ENCODE measurements around the gene PUM1. TPM values are rescaled to one million over a fixed set of nuclear protein-coding genes. Genes with fewer than 3 reads are reported as not detected.
A peak's percentile ranks its signal among the peaks of the same experiment; 100 is the strongest.

PUM1 gene
- total and polyA plus RNA-seq, 2 of the 4 experiments (the other 2 are of a cell fraction), result 75.4 to 137 TPM

GRCh38 chr1:30890502-30891226 is 174.9 kb downstream of the PUM1 start:
- Histone ChIP-seq H3K9ac (ENCODE audit: low read depth, low read length) (no peak overlapping the region), H2BK5ac (ENCODE audit: low read depth, low read length, poor library complexity, severe bottlenecking) (no peak overlapping the region), H4K91ac (ENCODE audit: insufficient read depth, low read depth, low read length) (no peak overlapping the region), H2AK9ac (replicated peaks; ENCODE audit: low read depth, low read length, poor library complexity) (no peak overlapping the region), H4K20me1 (ENCODE audit: insufficient read depth, low read length) (peaks cover 86% of the 10 kb centered on the region), H3K27ac (ENCODE audit: insufficient read depth, low read length) (no peak overlapping the region), H3K14ac (replicated peaks; ENCODE audit: low read depth, low read length) (no peak overlapping the region), H3K4ac (ENCODE audit: low read depth, low read length) (no peak overlapping the region), H3K27me3 (ENCODE audit: control insufficient read depth, insufficient read depth, low read length) (no peaks in the 10 kb centered on the region), H3K36me3 (ENCODE audit: control insufficient read depth, insufficient read depth, low read length) (no peaks in the 10 kb centered on the region; the same call in 1 of the 2 replicates), H3K4me1 (ENCODE audit: control insufficient read depth, insufficient read depth, low read length) (peaks cover 53% of the 10 kb centered on the region), H4K5ac (ENCODE audit: low read depth, low read length) (no peak overlapping the region), H4K8ac (ENCODE audit: low read depth in 2 of 2, low read length in 2 of 2) (no peak overlapping the region), H2BK20ac (ENCODE audit: low read depth, low read length) (no peak overlapping the region), H3K9me1 (ENCODE audit: insufficient read depth, low read length) (peaks cover 48% of the 10 kb centered on the region), H2BK15ac (ENCODE audit: low read depth, low read length) (no peak overlapping the region), H3K79me1 (ENCODE audit: low read depth in 1 of 2, low read length in 2 of 2) (peaks cover 51 to 94% of the 10 kb centered on the region in 2 experiments), H3K4me2 (ENCODE audit: low read depth, low read length) (no peak overlapping the region), H3K9me3 (ENCODE audit: control insufficient read depth, insufficient read depth, low read length) (no peaks in the 10 kb centered on the region), H3K56ac (ENCODE audit: extremely low read depth, insufficient read depth, low read length) (no peak overlapping the region), H2AFZ (replicated peaks; ENCODE audit: low read length, poor library complexity) (no peak overlapping the region), H2AK5ac (ENCODE audit: low read depth, low read length) (peak overlapping the region; percentile 13; the same call in 1 of the 2 replicates), H3K18ac (ENCODE audit: low read depth, low read length) (no peak overlapping the region), H2BK120ac (ENCODE audit: low read depth, low read length) (no peak overlapping the region), H3K23ac (ENCODE audit: low read depth, low read length) (no peak overlapping the region), H3K4me3 (ENCODE audit: insufficient read depth, low read depth, low read length) (no peak overlapping the region)
- DNase-seq, result no peak
- BruUV-seq (replicated peaks), result no TSS peak
- TF ChIP-seq CTCF (conservative IDR thresholded peaks at IDR 0.05; ENCODE audit: low read depth, low read length) (no peak), POLR2A (IDR thresholded peaks at IDR 0.05; ENCODE audit: low read depth, low read length) (no peak), MAFK (IDR thresholded peaks at IDR 0.05; ENCODE audit: low read depth, low read length) (no peak), NFE2L2 (IDR thresholded peaks at IDR 0.05; ENCODE audit: low read depth, low read length) (no peak)
- dilution Hi-C loops (cut with HindIII; ENCODE audit: low sequenced_read_pairs, unreplicated experiment), result no loop called here
- in situ Hi-C loops (cut with MboI; ENCODE audit: low sequenced_read_pairs), result no loop called here
- ChIA-PET POLR2A (ENCODE audit: unreplicated experiment) (no interaction called here), CTCF (interaction anchor here (1.2 kb wide), 1 partner anchor 88 kb away, joined by 4 read pairs; no protein-coding TSS in a partner anchor)
- intact Hi-C loops (cut with micrococcal nuclease), result no loop called here
- ATAC-seq (ENCODE audit: low read depth), result no peak
- no CpG with 5 or more reads among the region's 10 CpGs for WGBS, 2 experiments (ENCODE audit: extremely low coverage in 2 of 2, insufficient read length in 1 of 2)

Data from IMR-90 (cell line).